IMR-90 (cell line): ENCODE data around the gene CAMTA1. TPM values are rescaled to one million over a fixed set of nuclear protein-coding genes. Genes with fewer than 3 reads are reported as not detected.

Experiments
- ATAC-seq: fragments of 200-7000 bp; cut with Tn5 transposase; 2 replicates; pipeline ENCODE4 v1.9.1; 2020; ENCODE audit warnings: low read depth, mild to moderate bottlenecking, moderate library complexity
- BruUV-seq: library from RNA; stranded (reverse); fragments of 400-500 nt; replicated peaks from 2 replicates; lab custom pipeline; 2021; lab: Mats Ljungman, UMichigan
- CTCF ChIA-PET: fragments of 300-600 bp; formaldehyde crosslinking; extraction: SDS; loops from one replicate; lab custom pipeline; 2021; ENCODE audit warnings: antibody characterized with exemption; lab: Yijun Ruan, JAX
- POLR2A ChIA-PET: fragments of 300-600 bp; sonication (Branson Sonifier 250); formaldehyde crosslinking; loops from one replicate; lab custom pipeline; 2022; ENCODE audit warnings: antibody characterized with exemption; ENCODE audit not compliant: unreplicated experiment; lab: Charles Lee
- DNase-seq: peaks from one replicate; pipeline ENCODE4 v3.0.0; 2013
- H2AFZ ChIP-seq: replicated peaks from 2 replicates; pipeline ENCODE3; 2013; ENCODE audit warnings: low read length, mild to moderate bottlenecking; ENCODE audit not compliant: poor library complexity
- H2AK5ac ChIP-seq: 2 replicates; pipeline ENCODE4 v1.6.1; 2013; ENCODE audit warnings: low read depth, low read length, inconsistent platforms
- H2AK9ac ChIP-seq: replicated peaks from 2 replicates; pipeline ENCODE3; 2013; ENCODE audit warnings: mild to moderate bottlenecking, low read depth, low read length, moderate library complexity; ENCODE audit not compliant: poor library complexity
- H2BK120ac ChIP-seq: 2 replicates; pipeline ENCODE4 v1.6.1; 2013; ENCODE audit warnings: low read depth, low read length, inconsistent platforms
- H2BK15ac ChIP-seq: 3 replicates; pipeline ENCODE4 v1.6.1; 2013; ENCODE audit warnings: low read depth, low read length, inconsistent platforms
- H2BK20ac ChIP-seq: 2 replicates; pipeline ENCODE4 v1.6.1; 2013; ENCODE audit warnings: low read depth, mild to moderate bottlenecking, inconsistent platforms, low read length, moderate library complexity
- H2BK5ac ChIP-seq: 2 replicates; pipeline ENCODE4 v1.6.1; 2013; ENCODE audit warnings: mild to moderate bottlenecking, low read depth, low read length, inconsistent platforms; ENCODE audit not compliant: poor library complexity, severe bottlenecking
- H3K14ac ChIP-seq: replicated peaks from 2 replicates; pipeline ENCODE4 v1.6.1; 2013; ENCODE audit warnings: low read depth, low read length, inconsistent platforms
- H3K18ac ChIP-seq: 2 replicates; pipeline ENCODE4 v1.6.1; 2013; ENCODE audit warnings: low read depth, low read length, control low read depth
- H3K23ac ChIP-seq: 2 replicates; pipeline ENCODE4 v1.6.1; 2013; ENCODE audit warnings: low read depth, low read length, inconsistent platforms
- H3K27ac ChIP-seq: 2 replicates; pipeline ENCODE4 v1.5.1; 2013; ENCODE audit warnings: mild to moderate bottlenecking, control low read depth, low read length; ENCODE audit not compliant: insufficient read depth
- H3K27me3 ChIP-seq: 2 replicates; pipeline ENCODE4 v1.6.1; 2013; ENCODE audit warnings: low read length; ENCODE audit not compliant: control insufficient read depth, insufficient read depth
- H3K36me3 ChIP-seq: 2 replicates; pipeline ENCODE4 v1.6.1; 2013; ENCODE audit warnings: low read length, mixed read lengths; ENCODE audit not compliant: control insufficient read depth, insufficient read depth
- H3K4ac ChIP-seq: 2 replicates; pipeline ENCODE4 v1.6.1; 2013; ENCODE audit warnings: low read depth, low read length, inconsistent platforms
- H3K4me1 ChIP-seq: 2 replicates; pipeline ENCODE4 v1.6.1; 2013; ENCODE audit warnings: low read length, mixed read lengths; ENCODE audit not compliant: control insufficient read depth, insufficient read depth
- H3K4me2 ChIP-seq: 2 replicates; pipeline ENCODE4 v1.6.1; 2013; ENCODE audit warnings: low read depth, mild to moderate bottlenecking, control low read depth, low read length, moderate library complexity
- H3K4me3 ChIP-seq: 2 replicates; pipeline ENCODE4 v1.5.1; 2013; ENCODE audit warnings: low read depth, mild to moderate bottlenecking, control low read depth, low read length, moderate library complexity; ENCODE audit not compliant: insufficient read depth
- H3K56ac ChIP-seq: 2 replicates; pipeline ENCODE4 v1.6.1; 2013; ENCODE audit warnings: low read length, inconsistent platforms; ENCODE audit not compliant: insufficient read depth; ENCODE audit errors: extremely low read depth
- H3K79me1 ChIP-seq, 2 experiments: 2 replicates each; pipeline ENCODE4 v1.6.1; 2013; ENCODE audit warnings: low read length in 2 of 2, inconsistent platforms in 1 of 2, low read depth in 1 of 2
- H3K9ac ChIP-seq: 2 replicates; pipeline ENCODE4 v1.6.1; 2013; ENCODE audit warnings: low read depth, low read length, control low read depth
- H3K9me1 ChIP-seq: 2 replicates; pipeline ENCODE4 v1.6.1; 2013; ENCODE audit warnings: low read length, inconsistent platforms; ENCODE audit not compliant: insufficient read depth
- H3K9me3 ChIP-seq: 2 replicates; pipeline ENCODE4 v1.6.1; 2013; ENCODE audit warnings: low read length; ENCODE audit not compliant: control insufficient read depth, insufficient read depth
- H4K20me1 ChIP-seq: 2 replicates; pipeline ENCODE4 v1.6.1; 2013; ENCODE audit warnings: low read length, inconsistent platforms; ENCODE audit not compliant: insufficient read depth
- H4K5ac ChIP-seq: 2 replicates; pipeline ENCODE4 v1.6.1; 2013; ENCODE audit warnings: mild to moderate bottlenecking, low read depth, low read length, control low read depth
- H4K8ac ChIP-seq, 2 experiments: 2 replicates each; pipeline ENCODE4 v1.6.1; 2013; ENCODE audit warnings: low read depth in 2 of 2, low read length in 2 of 2, control low read depth in 1 of 2, inconsistent platforms in 1 of 2
- H4K91ac ChIP-seq: 2 replicates; pipeline ENCODE4 v1.6.1; 2013; ENCODE audit warnings: low read depth, low read length, inconsistent platforms; ENCODE audit not compliant: insufficient read depth
- BHLHE40 ChIP-seq: fragments of 150-350 bp; IDR thresholded peaks from 2 replicates; pipeline ENCODE4 v1.6.1; 2016; ENCODE audit warnings: mild to moderate bottlenecking, low read depth, low read length
- CEBPB ChIP-seq: IDR thresholded peaks from 2 replicates; pipeline ENCODE4 v1.6.1; 2012; ENCODE audit warnings: low read depth, low read length, improper control_type of control experiment
- CTCF ChIP-seq: conservative IDR thresholded peaks from 2 replicates; pipeline ENCODE4 v1.5.1; 2012; ENCODE audit warnings: mild to moderate bottlenecking, low read depth, low read length, improper control_type of control experiment
- ELK1 ChIP-seq: fragments of 150-350 bp; IDR thresholded peaks from 2 replicates; pipeline ENCODE4 v1.6.1; 2016; ENCODE audit warnings: low read depth, mild to moderate bottlenecking, low read length, moderate library complexity, borderline replicate concordance
- FOS ChIP-seq: fragments of 150-350 bp; IDR thresholded peaks from 2 replicates; pipeline ENCODE4 v1.6.1; 2016; ENCODE audit warnings: low read depth, low read length
- MAFK ChIP-seq: IDR thresholded peaks from 2 replicates; pipeline ENCODE4 v1.6.1; 2012; ENCODE audit warnings: low read depth, low read length, improper control_type of control experiment
- MAZ ChIP-seq: IDR thresholded peaks from 2 replicates; pipeline ENCODE4 v1.6.1; 2012; ENCODE audit warnings: low read depth, mild to moderate bottlenecking, low read length, improper control_type of control experiment, moderate library complexity, borderline replicate concordance
- MXI1 ChIP-seq: IDR thresholded peaks from 2 replicates; pipeline ENCODE4 v1.6.1; 2012; ENCODE audit warnings: low read depth, mild to moderate bottlenecking, low read length, moderate library complexity, borderline replicate concordance
- NFE2L2 ChIP-seq: fragments of 150-350 bp; IDR thresholded peaks from 2 replicates; pipeline ENCODE4 v1.6.1; 2016; ENCODE audit warnings: low read depth, mild to moderate bottlenecking, low read length
- POLR2A ChIP-seq: IDR thresholded peaks from 2 replicates; pipeline ENCODE4 v1.6.1; 2012; ENCODE audit warnings: mild to moderate bottlenecking, low read depth, low read length
- RAD21 ChIP-seq: IDR thresholded peaks from 2 replicates; pipeline ENCODE4 v1.6.1; 2012; ENCODE audit warnings: low read length, improper control_type of control experiment
- RCOR1 ChIP-seq: IDR thresholded peaks from 2 replicates; pipeline ENCODE4 v1.6.1; 2012; ENCODE audit warnings: mild to moderate bottlenecking, low read length, improper control_type of control experiment; ENCODE audit not compliant: insufficient replicate concordance
- RFX5 ChIP-seq: IDR thresholded peaks from 2 replicates; pipeline ENCODE4 v1.8.0; 2012; ENCODE audit warnings: low read depth, mild to moderate bottlenecking, low read length, moderate library complexity
- SMC3 ChIP-seq: fragments of 150-350 bp; IDR thresholded peaks from 2 replicates; pipeline ENCODE4 v1.6.1; 2016; ENCODE audit warnings: low read depth, mild to moderate bottlenecking, antibody characterized with exemption, low read length, moderate library complexity
- WGBS, 2 experiments: methylation state at CpG; one replicate each; pipeline versions ENCODE4 v1.1.5 to v1.1.7; 2013; ENCODE audit warnings: missing lambda C conversion rate in 2 of 2; ENCODE audit not compliant: insufficient read length in 1 of 2; ENCODE audit errors: extremely low coverage in 2 of 2; 5-methylcytosine and 5-hydroxymethylcytosine counted together
- dilution Hi-C: fragments of 300-500 bp; cut with HindIII; formaldehyde crosslinking; loops from one replicate; pipeline ENCODE4 v1.14.3; 2018; ENCODE audit warnings: low sequenced_read_pairs; ENCODE audit not compliant: unreplicated experiment
- in situ Hi-C: fragments of 300-500 bp; cut with MboI; formaldehyde crosslinking; loops from 3 replicates; pipeline ENCODE4 v1.14.3; 2019; ENCODE audit warnings: low sequenced_read_pairs, inconsistent platforms, mixed read lengths
- intact Hi-C: fragments of 100-400 bp; cut with micrococcal nuclease; formaldehyde crosslinking; loops from 2 replicates; pipeline ENCODE4 v1.10.0; 2022
- polyA plus RNA-seq, 3 experiments: library from polyadenylated mRNA; depleted of rRNA; stranded (reverse); fragments of >200 nt; gene quantifications; 2 replicates each; pipeline ENCODE4 v1.2.3, GENCODE V29; 2012; ENCODE audit warnings: low replicate concordance in 1 of 3
- total RNA-seq: library from RNA; depleted of rRNA; stranded (reverse); fragments of >200 nt; gene quantifications from 2 replicates; pipeline ENCODE4 v1.2.3, GENCODE V29; 2012

The CAMTA1 gene
- total and polyA plus RNA-seq, 2 of the 4 experiments (the other 2 are of a cell fraction): 35.5 to 74.3 TPM

- no peak overlapping the region for H4K8ac ChIP-seq
- dilution Hi-C loops: no loop called here
- H3K23ac ChIP-seq: no peak overlapping the region
- no peak overlapping the region for H3K4ac ChIP-seq
- H3K56ac ChIP-seq: no peak overlapping the region
- no peaks in the 10 kb centered on the region for H3K4me1 ChIP-seq
- no peak overlapping the region for H3K9ac ChIP-seq
- no peak overlapping the region for H2BK15ac ChIP-seq
- TF ChIP-seq RCOR1 (no peak), RFX5 (no peak), FOS (no peak), CTCF (no peak), RAD21 (no peak), POLR2A (no peak), CEBPB (no peak), MAFK (no peak), MAZ (no peak), ELK1 (no peak), MXI1 (no peak), NFE2L2 (no peak), SMC3 (no peak), BHLHE40 (no peak)
- H2BK120ac ChIP-seq: no peak overlapping the region
- intact Hi-C loops: no loop called here
- H3K9me1 ChIP-seq: no peaks in the 10 kb centered on the region
- no peak for ATAC-seq
- H2BK20ac ChIP-seq: no peak overlapping the region
- no peak overlapping the region for H3K27ac ChIP-seq
- H4K5ac ChIP-seq: no peak overlapping the region
- no TSS peak for BruUV-seq
- H2AFZ ChIP-seq: no peak overlapping the region
- H4K91ac ChIP-seq: no peak overlapping the region
- no peak overlapping the region for H3K4me3 ChIP-seq
- in situ Hi-C loops: no loop called here
- no peak overlapping the region for H2AK5ac ChIP-seq
- CTCF ChIA-PET: no interaction called here
- H3K4me2 ChIP-seq: no peak overlapping the region
- no peak overlapping the region for H3K18ac ChIP-seq
- no peak overlapping the region for H2BK5ac ChIP-seq
- no peak for DNase-seq
- H3K9me3 ChIP-seq: no peaks in the 10 kb centered on the region
- H3K36me3 ChIP-seq: no peaks in the 10 kb centered on the region
- whole genome bisulfite sequencing, 2 experiments: 55% methylated on average over 11 of the region's 22 CpGs; no CpG with 5 or more reads in 1 of the 2 experiments
- H3K14ac ChIP-seq: no peak overlapping the region
- no peaks in the 10 kb centered on the region for H4K20me1 ChIP-seq
- no peak overlapping the region for H2AK9ac ChIP-seq
- no peaks in the 10 kb centered on the region for H3K79me1 ChIP-seq
- POLR2A ChIA-PET: no interaction called here
- peaks cover 71% of the 10 kb centered on the region for H3K27me3 ChIP-seq
These were observed 844.4 kb downstream of the CAMTA1 start for GRCh38 chr1:7629465-7630195.
